GM21390 (cell line): ENCODE measurements around the gene CARHSP1.
"Not testable (repeated sequence)": the region's sequence is repeated elsewhere in the genome, so short reads cannot be mapped to it uniquely, and the experiment has no call there.

ENCODE experiments used
- ATAC-seq: cut with Tn5 transposase; IDR thresholded peaks from one replicate; pipeline ENCODE4 v1.9.1; 2021; ENCODE audit not compliant: unreplicated experiment

CARHSP1 gene

DNA sequence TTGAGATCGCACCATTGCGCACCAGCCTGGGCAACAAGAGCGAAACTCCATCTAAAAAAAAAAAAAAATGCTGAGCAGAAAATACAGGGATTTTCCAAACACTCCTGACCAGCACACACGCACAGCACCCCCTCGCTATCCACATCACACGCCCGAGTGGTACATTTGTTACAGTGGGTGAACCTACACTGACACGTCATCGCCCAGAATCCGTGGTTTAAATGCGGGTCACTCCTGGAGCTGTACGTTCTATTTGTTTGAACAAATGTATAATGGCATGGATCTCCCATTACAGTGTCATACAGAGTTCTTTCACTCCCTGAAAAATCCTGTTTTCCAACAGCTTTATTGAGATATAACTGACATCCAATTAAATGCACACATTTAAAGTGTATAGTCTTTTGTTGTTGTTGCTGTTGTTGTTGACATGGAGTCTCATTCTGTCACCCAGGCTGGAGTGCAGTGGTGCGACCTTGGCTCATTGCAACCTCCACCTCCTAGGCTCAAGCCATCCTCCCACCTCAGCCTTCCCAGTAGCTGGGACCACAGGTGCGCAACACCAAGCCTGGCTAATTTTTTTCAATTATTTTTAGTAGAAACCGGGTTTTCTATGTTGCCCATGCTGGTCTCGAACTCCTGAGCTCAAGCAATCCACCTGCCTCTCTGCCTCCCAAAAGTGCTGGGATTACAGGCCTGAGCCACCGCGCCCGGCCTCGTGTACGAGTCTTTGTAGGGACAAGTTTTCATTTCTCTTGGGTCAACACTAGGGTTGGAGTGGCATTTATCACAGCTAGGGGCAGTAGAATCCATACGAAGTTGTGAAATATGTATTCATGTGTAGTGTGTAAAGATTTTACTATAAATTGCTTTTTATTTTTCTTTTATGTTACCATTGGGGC lies 4.4 kb upstream of the CARHSP1 start:
- no peak for ATAC-seq

DNA sequence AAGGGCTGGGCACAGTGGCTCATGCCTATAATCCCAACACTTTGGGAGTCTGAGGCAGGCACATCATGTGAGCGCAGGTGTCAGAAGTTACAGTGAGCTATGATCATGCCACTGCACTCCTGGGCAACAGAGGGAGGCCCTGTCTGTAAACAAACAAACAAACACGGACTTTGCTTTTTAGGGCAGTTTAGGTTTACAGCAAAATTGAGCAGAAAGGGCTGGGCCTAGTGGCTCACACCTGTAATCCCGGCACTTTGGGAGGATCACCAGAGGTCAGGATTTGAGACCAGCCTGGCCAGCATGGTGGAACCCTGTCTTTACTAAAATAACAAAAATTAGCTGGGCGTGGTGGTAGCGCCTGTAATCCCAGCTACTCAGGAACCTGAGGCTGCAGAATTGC lies 3.3 kb upstream of the CARHSP1 start:
- no peak for ATAC-seq

DNA sequence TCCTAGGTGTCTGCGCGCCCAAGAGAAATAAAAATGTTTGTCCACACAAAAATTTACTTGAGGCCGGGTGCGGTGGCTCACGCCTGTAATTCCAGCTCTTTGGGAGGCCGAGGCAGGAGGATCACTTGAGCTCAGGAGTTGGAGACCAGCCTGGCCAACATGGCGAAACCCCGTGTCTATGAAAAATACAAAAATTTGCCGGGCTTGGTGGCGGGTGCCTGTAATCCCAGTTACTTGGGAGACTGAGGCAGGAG lies 1.1 kb upstream of the CARHSP1 start:
- not testable (repeated sequence) for ATAC-seq

DNA sequence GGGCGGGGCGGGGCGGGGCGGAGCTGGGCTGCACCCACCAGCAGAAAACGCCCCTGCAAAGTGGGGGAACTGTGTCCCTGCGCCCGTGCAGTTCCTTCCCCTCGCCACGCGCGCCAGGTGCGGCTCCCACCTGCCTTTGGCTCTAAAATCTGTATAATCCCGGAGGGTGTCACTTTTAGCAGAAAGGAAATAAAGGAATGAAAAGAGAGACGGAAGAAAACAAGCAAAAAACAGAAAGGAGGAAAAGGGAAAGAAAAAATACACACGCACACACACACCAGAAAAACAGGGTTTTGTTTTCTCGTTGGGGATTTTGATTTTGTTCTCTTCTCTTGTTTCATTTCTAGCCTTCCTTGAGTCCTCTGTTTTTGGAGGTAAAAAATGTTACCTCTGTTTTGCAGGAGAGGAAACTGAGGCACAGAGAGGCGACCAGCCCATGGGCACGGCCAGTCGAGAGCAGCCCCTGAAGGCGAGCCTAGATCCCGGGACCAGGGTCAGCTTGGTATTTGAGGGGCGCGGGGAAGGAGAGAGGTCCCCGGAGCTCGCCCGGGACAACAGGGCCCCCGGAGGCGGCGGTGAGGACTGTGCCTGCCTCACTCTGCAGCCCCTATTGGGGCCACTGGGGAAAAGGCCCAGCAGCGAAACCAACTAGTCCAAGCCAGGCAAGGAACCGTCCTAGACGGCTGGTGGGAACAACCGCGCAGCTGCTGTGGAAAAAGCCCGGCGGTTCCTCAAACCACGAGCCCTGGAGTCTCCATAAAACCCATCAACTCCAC lies 594 bp upstream of the CARHSP1 start:
- ATAC-seq: no peak

DNA sequence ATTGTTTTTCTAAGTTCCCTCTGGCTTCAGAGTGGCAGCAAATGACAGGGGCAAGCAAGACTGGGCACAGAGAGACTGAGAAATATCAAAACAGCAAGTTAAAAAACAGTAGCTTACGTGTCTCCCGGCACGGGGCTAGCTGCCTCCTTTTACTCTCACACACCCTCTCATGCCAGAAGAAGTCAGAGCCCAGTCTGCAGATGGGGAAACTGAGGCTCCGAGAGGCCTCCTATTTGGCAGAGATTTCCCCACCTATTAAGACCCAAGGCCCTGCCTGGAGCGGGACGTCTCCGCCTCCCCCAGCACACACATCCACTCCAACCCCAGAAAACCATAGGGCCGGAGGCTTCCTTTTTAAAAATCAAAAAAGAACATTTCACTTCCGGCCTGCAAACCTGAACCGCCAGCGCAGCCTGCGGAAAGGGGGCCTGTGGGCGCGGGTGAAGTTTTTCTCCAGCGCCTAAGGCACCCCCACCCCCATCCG lies 832 bp downstream of the CARHSP1 start:
- ATAC-seq: no peak

DNA sequence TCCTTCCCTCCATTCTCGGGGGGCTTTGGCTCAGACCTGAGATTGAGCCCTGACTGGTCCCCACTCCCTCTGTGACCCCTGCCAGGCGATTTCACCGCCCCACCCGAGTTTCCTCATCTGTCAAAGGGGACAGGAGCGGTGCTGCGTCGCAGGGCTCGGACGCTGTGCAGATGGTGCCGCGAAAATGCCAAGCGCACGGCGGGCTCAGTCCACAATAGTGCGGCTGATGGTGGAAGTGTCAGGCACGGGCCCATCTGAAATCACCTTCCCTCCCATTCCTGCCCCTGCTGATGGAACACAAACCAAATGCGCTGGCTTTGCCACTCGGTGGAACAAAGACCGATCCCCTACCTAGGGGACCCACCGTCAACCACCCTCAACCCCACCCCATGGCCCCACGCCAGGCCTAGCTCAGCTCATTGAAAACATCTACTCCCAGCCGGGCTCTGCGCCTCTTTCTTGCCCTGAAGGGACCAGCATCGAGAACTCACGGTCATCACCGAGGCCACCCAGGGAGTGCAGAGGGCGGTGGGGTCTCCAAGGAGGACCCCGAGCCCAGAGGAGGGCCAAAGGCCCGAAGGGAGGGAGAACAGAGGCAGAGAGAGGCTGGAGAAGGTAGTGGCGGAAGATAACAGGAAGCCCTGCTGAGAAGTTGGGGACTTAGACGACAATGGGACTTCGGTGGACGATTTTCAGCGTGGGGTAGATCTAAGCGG lies 1.4 kb downstream of the CARHSP1 start:
- ATAC-seq: no peak

DNA sequence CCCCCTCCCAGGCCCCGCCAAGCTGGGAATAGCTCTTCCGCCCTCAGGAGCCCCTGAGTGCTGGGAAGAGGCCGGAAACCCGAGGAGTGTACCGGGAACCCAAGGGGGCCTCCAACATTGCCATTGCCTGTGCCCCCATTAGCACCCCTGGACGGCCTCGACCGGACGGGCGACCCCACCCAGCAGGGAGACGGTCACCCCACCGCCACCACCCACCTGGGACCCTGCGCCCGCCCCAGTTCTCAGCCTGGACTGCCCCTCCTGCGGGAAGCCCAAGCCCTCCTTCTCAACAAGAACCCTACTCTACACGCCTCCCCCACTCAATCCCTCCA lies 2.0 kb downstream of the CARHSP1 start:
- ATAC-seq: no peak

DNA sequence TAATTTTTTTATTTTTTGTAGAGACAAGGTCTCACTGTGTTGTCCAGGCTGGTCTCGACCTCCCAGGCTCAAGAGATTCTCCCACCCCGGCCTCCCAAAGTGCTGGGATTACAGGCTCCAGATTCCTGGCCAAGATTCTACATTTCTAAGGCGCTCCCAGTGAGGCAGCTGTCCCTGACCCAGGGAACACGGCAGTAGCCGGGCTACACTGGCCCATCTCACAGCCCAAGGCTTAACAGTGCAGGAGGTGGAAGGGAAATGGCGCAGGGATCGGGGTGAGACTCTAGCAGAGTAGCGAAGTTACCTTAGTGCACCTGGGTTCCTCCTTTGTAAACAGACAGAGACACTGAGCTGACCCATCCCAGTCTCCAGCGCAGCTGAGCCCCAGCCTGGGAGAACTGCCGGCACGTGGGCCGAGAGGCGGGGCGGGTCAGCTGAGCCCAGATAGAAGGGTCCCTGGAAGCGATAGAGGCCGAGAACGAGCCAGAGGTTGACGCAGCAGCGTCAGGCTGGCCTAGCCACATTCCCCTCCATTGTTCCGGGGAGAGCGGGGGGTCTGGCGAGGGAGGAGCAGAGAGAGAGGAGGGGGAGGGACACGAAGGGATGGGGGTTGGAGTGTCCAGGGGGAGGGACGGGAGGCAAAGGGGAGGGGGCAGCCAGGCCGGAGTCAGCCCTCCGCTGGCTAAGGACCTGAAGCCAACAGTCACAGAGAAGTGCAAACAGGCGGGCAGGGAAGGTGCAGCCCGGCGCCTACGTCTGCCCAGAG lies 2.5 kb downstream of the CARHSP1 start:
- ATAC-seq: no peak

DNA sequence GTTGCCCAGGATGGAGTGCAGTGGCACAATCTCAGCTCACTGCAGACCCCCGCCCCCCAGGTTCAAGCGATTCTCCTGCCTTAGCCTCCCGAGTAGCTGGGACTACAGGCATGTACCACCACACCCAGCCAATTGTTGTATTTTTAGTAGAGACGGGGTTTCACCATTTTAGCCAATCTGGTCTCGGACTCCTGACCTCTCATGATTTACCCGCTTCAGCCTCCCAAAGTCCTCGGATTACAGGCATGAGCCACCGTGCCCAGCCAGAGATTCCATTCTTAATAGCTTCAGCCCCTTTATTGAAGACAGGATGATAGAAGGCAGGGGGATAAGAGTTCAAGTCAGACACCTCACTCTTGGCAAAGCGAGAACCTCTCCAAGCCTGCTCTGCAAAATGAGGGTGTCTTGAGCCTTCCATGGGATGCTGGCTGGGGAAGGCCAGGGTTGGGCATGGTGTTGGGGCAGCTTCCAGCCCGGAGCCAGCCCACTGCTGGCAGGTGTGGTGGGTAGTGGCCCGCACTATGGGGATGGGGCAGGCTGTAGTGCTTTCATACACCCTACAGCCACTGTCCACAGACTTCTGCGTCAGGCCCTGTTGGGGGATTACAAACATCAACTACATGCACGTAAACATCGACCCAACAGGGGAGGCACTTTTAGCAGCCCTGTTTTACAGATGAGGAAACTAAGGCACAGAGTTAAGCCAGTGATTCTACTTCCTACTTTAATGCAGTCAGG lies 3.5 kb downstream of the CARHSP1 start:
- ATAC-seq: no peak

DNA sequence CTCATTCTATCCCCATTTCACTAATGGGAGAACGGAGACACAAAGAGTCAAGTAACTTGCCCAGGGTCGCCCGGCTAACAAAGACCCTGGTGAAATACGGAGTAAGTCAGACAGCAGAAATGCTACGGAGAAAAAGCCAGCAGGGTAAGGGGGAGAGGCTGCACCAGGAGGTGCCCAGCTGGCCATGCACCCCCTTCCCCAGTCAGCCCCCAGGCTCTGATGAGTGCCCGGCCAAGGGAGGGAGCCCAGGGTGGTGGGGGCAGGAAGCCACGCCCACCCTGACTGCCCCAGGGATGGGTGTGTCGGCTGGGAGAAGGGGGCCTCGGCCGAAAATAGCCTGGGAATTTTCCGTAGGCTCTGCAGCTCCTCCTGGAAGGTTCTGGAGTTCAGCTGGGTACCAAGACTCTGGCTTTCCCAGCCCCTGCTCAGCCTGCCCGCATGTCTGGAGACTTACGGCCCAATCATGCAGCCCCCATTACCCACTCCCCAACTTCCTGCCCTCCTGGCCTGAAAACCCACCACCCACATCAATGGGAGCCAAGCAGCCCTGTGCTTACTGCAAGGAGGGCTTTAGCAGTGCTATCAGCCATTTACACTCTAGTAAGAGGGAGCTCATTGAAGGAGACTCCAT lies 4.2 kb downstream of the CARHSP1 start:
- no peak for ATAC-seq

DNA sequence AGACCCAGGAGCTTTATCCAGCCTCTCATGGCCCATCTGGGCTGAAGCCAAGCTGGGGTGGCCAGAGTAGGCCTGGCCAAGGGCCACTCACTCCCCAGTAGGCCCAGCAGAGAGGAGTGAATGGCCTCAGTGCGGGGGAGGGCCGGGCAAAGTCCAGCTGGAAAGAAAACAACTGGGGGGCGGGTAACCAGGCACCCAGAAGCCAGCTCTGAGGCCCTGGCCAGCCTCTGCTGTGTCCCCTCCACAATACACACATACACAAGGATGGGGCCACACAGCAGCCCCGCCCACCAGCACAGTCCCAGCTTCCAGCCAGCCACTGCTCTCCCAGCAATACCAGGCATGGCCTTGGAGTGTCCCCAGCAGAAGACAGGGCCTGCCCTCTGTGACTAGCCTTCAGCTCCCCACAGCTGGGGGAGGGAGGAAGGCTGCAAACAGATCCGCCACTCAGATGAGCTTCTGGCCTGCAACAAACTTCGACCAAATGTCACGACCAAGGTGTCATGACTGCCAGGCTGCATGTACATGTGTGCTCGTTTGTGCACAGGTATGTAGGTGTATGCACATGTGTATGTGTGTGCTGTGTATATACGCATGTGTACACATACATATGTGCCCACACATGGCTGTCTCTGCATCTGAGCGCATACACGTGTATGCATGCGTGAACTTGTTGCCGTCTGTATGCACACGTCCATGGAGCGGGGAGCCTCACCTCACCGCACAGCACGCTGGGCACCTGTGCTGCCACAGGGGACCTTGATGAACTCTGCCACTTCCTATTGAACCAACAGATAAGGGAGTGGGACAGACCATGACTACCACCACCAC lies 5.0 kb downstream of the CARHSP1 start:
- ATAC-seq: no peak

DNA sequence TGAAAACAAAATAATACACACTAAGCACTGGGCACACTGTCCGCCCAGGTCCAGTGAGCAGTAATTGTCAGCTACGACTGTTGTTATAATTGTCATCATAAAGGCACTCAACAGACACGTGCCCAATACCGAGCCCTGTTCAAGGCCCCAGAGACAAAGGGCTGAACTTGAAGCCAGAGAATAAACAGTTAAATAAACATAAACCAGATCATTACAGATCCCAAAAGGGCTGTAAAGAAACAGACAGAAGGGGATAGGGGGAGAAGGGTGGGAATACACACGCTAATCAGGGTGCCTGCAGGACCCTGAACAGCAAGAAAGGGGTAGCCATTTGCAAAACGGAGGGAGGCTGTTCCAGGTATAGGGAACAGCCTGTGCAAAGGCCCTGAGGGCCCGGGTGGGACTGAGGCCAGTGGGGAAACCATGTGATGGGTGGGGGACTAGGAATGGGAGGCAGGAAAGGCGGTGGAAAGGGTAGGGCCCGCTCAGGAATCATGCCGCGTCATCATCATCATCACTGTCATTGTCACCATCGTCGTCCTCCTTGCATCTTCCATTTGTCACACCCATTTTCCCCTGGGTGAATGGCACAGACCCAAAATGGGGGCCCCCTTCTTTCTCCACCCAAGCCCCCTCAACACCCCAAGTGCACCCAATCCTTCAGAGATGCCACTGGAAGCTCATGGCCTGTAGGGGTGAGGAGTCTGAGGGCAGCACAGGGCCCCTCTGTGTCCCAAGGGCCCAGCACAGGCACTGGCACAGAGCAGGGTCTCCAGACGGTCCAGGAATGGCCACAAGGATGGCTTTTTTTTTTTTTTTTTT lies 6.3 kb downstream of the CARHSP1 start:
- ATAC-seq: no peak

DNA sequence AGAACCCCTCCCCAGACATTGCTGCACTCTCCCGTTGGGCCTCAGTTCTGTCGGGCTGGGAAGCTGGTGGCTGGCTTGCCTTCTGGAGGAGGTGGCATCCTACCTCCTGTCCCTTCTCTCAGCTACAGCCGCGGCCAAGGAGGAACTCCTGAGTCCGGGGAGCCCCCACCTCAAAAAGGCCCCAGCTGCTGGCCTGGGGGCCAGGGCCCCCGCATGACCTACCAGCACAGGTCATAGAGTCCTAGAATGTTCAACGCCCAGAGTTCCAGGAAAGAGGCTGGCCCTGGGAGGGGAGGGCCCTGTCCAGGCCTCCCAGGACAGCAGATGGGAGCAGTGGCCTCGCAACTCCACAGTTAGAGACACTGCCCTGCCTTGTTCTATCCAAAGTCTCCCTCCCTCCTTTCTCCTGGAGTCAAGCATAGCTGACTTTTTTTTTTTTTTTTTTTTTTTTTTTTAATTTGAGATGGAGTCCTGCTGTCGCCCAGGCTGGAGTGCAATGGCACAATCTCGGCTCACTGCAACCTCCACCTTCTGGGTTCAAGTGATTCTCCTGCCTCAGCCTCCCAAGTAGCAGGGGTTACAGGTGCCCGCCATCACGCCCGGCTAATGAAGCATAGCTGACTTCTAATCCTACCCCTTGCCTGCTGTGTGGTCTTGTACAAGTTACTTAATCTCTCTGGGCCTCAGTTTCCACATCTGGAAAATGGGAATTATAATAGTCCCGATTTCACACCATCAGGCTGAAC lies 7.1 kb downstream of the CARHSP1 start:
- no peak for ATAC-seq

DNA sequence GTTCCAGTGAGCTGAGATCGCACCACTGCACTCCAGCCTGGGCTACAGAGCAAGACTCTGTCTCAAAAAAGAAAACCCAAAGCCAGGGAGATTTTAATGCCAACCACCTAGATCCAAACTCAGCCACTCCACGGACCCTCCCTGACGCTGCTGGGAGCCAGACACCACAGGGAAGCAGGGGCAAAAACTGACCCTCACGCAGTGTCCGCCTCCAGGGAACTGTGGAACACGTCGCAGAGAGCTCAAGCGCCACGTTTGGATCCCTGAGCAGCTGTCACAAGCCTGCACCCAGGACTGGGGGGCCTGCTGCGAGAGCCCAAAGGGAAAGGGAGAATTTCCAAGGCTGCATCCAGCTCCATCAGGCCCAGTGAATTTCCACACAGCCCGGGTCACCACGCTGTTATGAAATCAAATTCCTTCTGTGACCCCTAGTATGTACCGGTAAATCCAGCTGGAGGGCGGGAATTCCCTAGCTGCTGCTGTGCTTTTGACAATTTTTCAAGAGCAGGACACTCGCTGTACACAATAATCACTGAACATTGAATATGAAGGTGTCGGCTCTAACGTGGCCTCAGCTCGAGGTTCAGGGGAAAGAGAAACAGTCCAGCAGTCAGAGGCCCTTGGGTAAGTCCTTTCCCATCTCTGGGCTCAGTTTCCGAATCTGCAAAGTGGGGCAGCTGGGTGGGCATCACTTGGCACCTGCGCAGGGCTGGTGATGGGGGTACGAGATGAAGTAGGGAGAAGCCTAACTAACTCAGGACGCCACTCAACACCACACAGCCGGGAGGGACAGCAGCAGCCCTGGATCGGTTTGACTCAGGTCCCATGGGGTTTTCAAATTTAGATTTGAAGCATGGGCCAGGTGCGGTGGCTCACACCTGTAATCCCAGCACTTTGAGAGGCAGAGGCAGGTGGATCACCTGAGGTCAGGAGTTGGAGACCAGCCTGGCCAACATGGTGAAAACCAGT lies 8.6 kb downstream of the CARHSP1 start:
- ATAC-seq: no peak

DNA sequence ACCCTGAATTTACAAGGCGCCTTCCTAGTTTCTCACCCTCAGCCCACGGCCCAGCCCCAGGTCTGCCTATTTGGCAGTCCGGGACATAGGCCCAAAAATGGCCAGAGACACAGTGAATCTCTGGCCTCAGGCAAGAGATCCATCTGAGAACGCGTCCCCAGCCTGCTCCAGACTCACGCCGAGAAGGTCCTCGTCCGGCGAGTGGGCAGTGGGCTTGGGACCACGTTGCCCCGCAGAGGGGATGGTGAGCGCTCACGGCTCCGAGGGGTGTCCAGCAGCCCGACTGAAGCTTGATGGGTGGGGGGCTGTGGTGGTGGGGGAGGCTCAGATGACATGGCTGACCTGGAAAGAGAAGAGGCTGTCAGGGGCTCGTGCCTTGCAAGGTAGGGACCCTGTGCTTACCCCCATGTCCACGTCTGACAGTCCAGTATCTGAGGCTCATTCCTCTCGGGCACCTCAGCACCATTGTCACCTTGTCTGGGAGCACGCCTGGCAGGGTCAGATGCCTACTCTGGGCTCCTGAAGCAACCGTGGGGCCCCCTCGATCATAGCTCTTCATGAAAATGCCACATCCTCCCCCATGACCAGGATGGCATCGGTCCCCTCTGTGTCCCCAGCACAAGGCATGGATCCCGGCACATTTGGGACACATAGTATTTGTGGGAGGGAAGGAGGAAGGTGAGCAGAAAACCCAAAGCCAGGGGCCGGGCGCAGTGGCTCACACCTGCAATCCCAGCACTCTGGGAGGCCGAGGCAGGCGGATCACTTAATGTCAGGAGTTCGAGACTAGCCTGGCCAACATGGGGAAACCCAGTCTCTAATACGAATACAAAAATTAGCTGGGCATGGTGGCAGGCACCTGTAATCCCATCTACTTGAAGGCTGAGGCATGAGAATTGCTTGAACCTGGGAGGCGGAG lies 9.6 kb downstream of the CARHSP1 start:
- ATAC-seq: no peak
